HTR-8/SVneo (cell line): Measurements from ENCODE around the gene MAN1C1.

Experiments used
- DNase-seq: peaks from one replicate; pipeline ENCODE4 v3.0.0; 2011; ENCODE audit warnings: low spot score, mixed read lengths; ENCODE audit not compliant: insufficient read length
- FAIRE-seq: peaks from 2 replicates; lab custom pipeline; 2011; peaks lifted over from hg19 to GRCh38; lab: Jason Lieb, UNC

MAN1C1 gene

GRCh38 chr1:25616095-25616986 lies at the start of gene MAN1C1:
TSS of gene MAN1C1 (plus strand) at chr1:25616791. CDS start at chr1:25617798, 1,007 bp downstream.
- DNase-seq (peak; percentile 96), FAIRE-seq (peak; percentile 98)

- FAIRE-seq: no peak
- DNase-seq: no peak
These were observed 48.9 kb upstream of the MAN1C1 start for GRCh38 chr1:25567710-25568089.

GRCh38 chr1:25568090-25568833 lies 48.3 kb upstream of the MAN1C1 start:
- no peak for DNase-seq
- no peak for FAIRE-seq

GRCh38 chr1:25568834-25569596 lies 47.6 kb upstream of the MAN1C1 start:
- FAIRE-seq: no peak
- DNase-seq: peak; percentile 85

GRCh38 chr1:25569597-25570396 lies 46.8 kb upstream of the MAN1C1 start:
- FAIRE-seq (no peak), DNase-seq (no peak)

GRCh38 chr1:25570798-25571521 lies 45.6 kb upstream of the MAN1C1 start:
- FAIRE-seq: no peak
- no peak for DNase-seq

- no peak for FAIRE-seq
- no peak for DNase-seq
These were observed 45.0 kb upstream of the MAN1C1 start for GRCh38 chr1:25571522-25571970.

GRCh38 chr1:25572107-25572506 lies 44.5 kb upstream of the MAN1C1 start:
- DNase-seq: no peak
- no peak for FAIRE-seq

- DNase-seq (peak; percentile 65), FAIRE-seq (peak; percentile 31)
These were observed 43.6 kb upstream of the MAN1C1 start for GRCh38 chr1:25572708-25573590.

GRCh38 chr1:25573591-25573930 lies 43.0 kb upstream of the MAN1C1 start:
- no peak for FAIRE-seq

GRCh38 chr1:25573961-25574360 lies 42.6 kb upstream of the MAN1C1 start:
- FAIRE-seq (no peak), DNase-seq (no peak)

More at GRCh38 chr1:25573591-25573930, 43.0 kb upstream of the MAN1C1 start:
- DNase-seq: no peak

- no peak for FAIRE-seq
- DNase-seq: no peak
These were observed 41.4 kb upstream of the MAN1C1 start for GRCh38 chr1:25575191-25575590.

GRCh38 chr1:25576459-25577133 lies 40.0 kb upstream of the MAN1C1 start:
- DNase-seq (no peak), FAIRE-seq (no peak)

GRCh38 chr1:25577134-25577920 lies 39.3 kb upstream of the MAN1C1 start:
- FAIRE-seq (no peak), DNase-seq (no peak)

- FAIRE-seq (no peak), DNase-seq (no peak)
These were observed 37.0 kb upstream of the MAN1C1 start for GRCh38 chr1:25579292-25580252.

- FAIRE-seq: no peak
- DNase-seq: no peak
These were observed 35.7 kb upstream of the MAN1C1 start for GRCh38 chr1:25580927-25581326.
